Activated T-cell treated with anti-CD3 and anti-CD28 coated beads for 24 hours (primary cell): ENCODE measurements around the gene BDNF.
"Not testable (repeated sequence)": the region's sequence is repeated elsewhere in the genome, so short reads cannot be mapped to it uniquely, and the experiment has no call there.

Source experiments
- DNase-seq: peaks from one replicate; pipeline ENCODE4 v3.0.0-alpha.2; 2020; ENCODE audit warnings: low read depth

BDNF gene

GRCh38 chr11:27665508-27666101 is 34.6 kb downstream of the BDNF start:
- not testable (repeated sequence) for DNase-seq

GRCh38 chr11:27663326-27663725 is 36.9 kb downstream of the BDNF start:
- DNase-seq, result no peak

- no peak for DNase-seq
Observed at GRCh38 chr11:27660171-27660570, 40.1 kb downstream of the BDNF start.

- DNase-seq, result no peak
Observed at GRCh38 chr11:27658535-27659236, 41.6 kb downstream of the BDNF start.

GRCh38 chr11:27656806-27657483 is 43.3 kb downstream of the BDNF start:
- DNase-seq, result no peak

- DNase-seq, result no peak
Observed at GRCh38 chr11:27656320-27656719, 43.9 kb downstream of the BDNF start.

- DNase-seq, result no peak
Observed at GRCh38 chr11:27653990-27654758, 46.1 kb downstream of the BDNF start.

- no peak for DNase-seq
Observed at GRCh38 chr11:27651711-27652110, 48.5 kb downstream of the BDNF start.

GRCh38 chr11:27650988-27651387 is 49.3 kb downstream of the BDNF start:
- no peak for DNase-seq

GRCh38 chr11:27649800-27650199 is 50.5 kb downstream of the BDNF start:
- no peak for DNase-seq

- no peak for DNase-seq
Observed at GRCh38 chr11:27648840-27649239, 51.4 kb downstream of the BDNF start.

- no peak for DNase-seq
Observed at GRCh38 chr11:27646051-27646818, 54.0 kb downstream of the BDNF start.

- no peak for DNase-seq
Observed at GRCh38 chr11:27642954-27643353, 57.3 kb downstream of the BDNF start.

- no peak for DNase-seq
Observed at GRCh38 chr11:27640954-27641353, 59.3 kb downstream of the BDNF start.

- no peak for DNase-seq
Observed at GRCh38 chr11:27635567-27636037, 64.7 kb downstream of the BDNF start.

GRCh38 chr11:27634776-27635175 is 65.5 kb downstream of the BDNF start:
- DNase-seq, result not testable (repeated sequence)

GRCh38 chr11:27634282-27634681 is 66.0 kb downstream of the BDNF start:
- not testable (repeated sequence) for DNase-seq

GRCh38 chr11:27629023-27629422 is 71.2 kb downstream of the BDNF start:
- not testable (repeated sequence) for DNase-seq

- DNase-seq, result no peak
Observed at GRCh38 chr11:27627979-27628378, 72.3 kb downstream of the BDNF start.

- DNase-seq, result no peak
Observed at GRCh38 chr11:27626938-27627586, 73.2 kb downstream of the BDNF start.
